Neural progenitor cell (in vitro differentiated cells): ENCODE results near the gene NDUFS4. TPM values are rescaled to one million over a fixed set of nuclear protein-coding genes. Genes with fewer than 3 reads are reported as not detected.

Experiments
- DNase-seq: peaks from one replicate; pipeline ENCODE4 v3.0.0-alpha.2; 2016; ENCODE audit warnings: low spot score
- H2AFZ ChIP-seq: fragments of 200-600 bp; sonication (generic); replicated peaks from 2 replicates; pipeline ENCODE4 v1.6.1; 2016; ENCODE audit warnings: antibody characterized with exemption
- H3F3A ChIP-seq: fragments of 200-600 bp; sonication (generic); 2 replicates; pipeline ENCODE4 v1.6.1; 2016; ENCODE audit warnings: antibody characterized with exemption, low read depth
- H3K27ac ChIP-seq: fragments of 200-600 bp; sonication (generic); 2 replicates; pipeline ENCODE4 v1.5.1; 2016; ENCODE audit warnings: mild to moderate bottlenecking
- H3K27me3 ChIP-seq: fragments of 200-600 bp; sonication (generic); 2 replicates; pipeline ENCODE4 v1.6.1; 2016; ENCODE audit warnings: mild to moderate bottlenecking, moderate library complexity
- H3K36me3 ChIP-seq: fragments of 200-600 bp; sonication (generic); 2 replicates; pipeline ENCODE4 v1.5.1; 2016
- H3K4me1 ChIP-seq: fragments of 200-600 bp; sonication (generic); 2 replicates; pipeline ENCODE4 v1.6.1; 2016; ENCODE audit warnings: mixed run types
- H3K4me2 ChIP-seq: fragments of 200-600 bp; sonication (generic); 2 replicates; pipeline ENCODE4 v1.6.1; 2016
- H3K4me3 ChIP-seq: fragments of 200-600 bp; sonication (generic); 2 replicates; pipeline ENCODE4 v1.5.1; 2016
- H3K79me2 ChIP-seq: fragments of 200-600 bp; sonication (generic); 2 replicates; pipeline ENCODE4 v1.6.1; 2016; ENCODE audit warnings: low read depth
- H3K9ac ChIP-seq: fragments of 200-600 bp; sonication (generic); 2 replicates; pipeline ENCODE4 v1.6.1; 2016
- H3K9me3 ChIP-seq: fragments of 200-600 bp; sonication (generic); 2 replicates; pipeline ENCODE4 v1.5.1; 2016; ENCODE audit warnings: low read depth
- H4K20me1 ChIP-seq: fragments of 200-600 bp; sonication (generic); 2 replicates; pipeline ENCODE4 v1.6.1; 2016; ENCODE audit warnings: low read depth
- H3K27ac Mint-ChIP-seq: 3 replicates; pipeline ENCODE4 v1.8.0; 2021; ENCODE audit warnings: mixed read lengths
- H3K27me3 Mint-ChIP-seq: 2 replicates; pipeline ENCODE4 v1.8.0; 2022; ENCODE audit warnings: low read depth, mild to moderate bottlenecking, inconsistent platforms, moderate library complexity, mixed read lengths; ENCODE audit not compliant: insufficient read depth
- H3K36me3 Mint-ChIP-seq: 3 replicates; pipeline ENCODE4 v1.8.0; 2021; ENCODE audit warnings: mixed read lengths
- H3K4me1 Mint-ChIP-seq: 3 replicates; pipeline ENCODE4 v1.8.0; 2021; ENCODE audit warnings: mixed read lengths
- H3K4me3 Mint-ChIP-seq: 3 replicates; pipeline ENCODE4 v1.8.0; 2021; ENCODE audit warnings: mild to moderate bottlenecking, moderate library complexity, mixed read lengths
- H3K9me3 Mint-ChIP-seq: 3 replicates; pipeline ENCODE4 v1.8.0; 2020; ENCODE audit warnings: mixed read lengths
- CTCF ChIP-seq: fragments of 200-600 bp; sonication (generic); IDR thresholded peaks from 2 replicates; pipeline ENCODE4 v1.5.1; 2017; ENCODE audit warnings: antibody characterized with exemption, mild to moderate bottlenecking
- EZH2 ChIP-seq: fragments of 200-600 bp; sonication (generic); IDR thresholded peaks from 2 replicates; pipeline ENCODE4 v1.6.1; 2017; ENCODE audit warnings: antibody characterized with exemption, mild to moderate bottlenecking, moderate library complexity
- EZH2phosphoT487 ChIP-seq: fragments of 200-600 bp; sonication (generic); IDR thresholded peaks from 2 replicates; pipeline ENCODE4 v1.6.1; 2017; ENCODE audit warnings: antibody characterized with exemption
- total RNA-seq: library from RNA; depleted of rRNA; stranded (reverse); fragments of >200 nt; gene quantifications from 2 replicates; pipeline ENCODE4 v1.2.3, GENCODE V29; 2015; ENCODE audit warnings: low replicate concordance

The NDUFS4 gene
- total RNA-seq, 1 donor from 2014 or later = 183 TPM

GRCh38 chr5:53575101-53575500 lies 14.7 kb downstream of the NDUFS4 start:
- no peak overlapping the region for H3K9ac ChIP-seq
- no peak overlapping the region for H3K4me2 ChIP-seq
- Mint-ChIP-seq H3K36me3 (peaks cover 42% of the 10 kb centered on the region), H3K4me1 (no peaks in the 10 kb centered on the region), H3K9me3 (peaks cover 65% of the 10 kb centered on the region), H3K27ac (no peak overlapping the region), H3K27me3 (peaks cover 3% of the 10 kb centered on the region), H3K4me3 (no peak overlapping the region)
- TF ChIP-seq EZH2 = no peak
- no peak for TF ChIP-seq CTCF
- no peak for TF ChIP-seq EZH2phosphoT487
- no peaks in the 10 kb centered on the region for H3F3A ChIP-seq
- peaks cover 10% of the 10 kb centered on the region for H4K20me1 ChIP-seq
- no peak for DNase-seq
- H3K27me3 ChIP-seq = no peaks in the 10 kb centered on the region
- H3K27ac ChIP-seq = peak overlapping the region; percentile 31
- H3K4me1 ChIP-seq = peaks cover 15% of the 10 kb centered on the region
- H3K79me2 ChIP-seq = peaks cover 100% of the 10 kb centered on the region
- H3K36me3 ChIP-seq = no peaks in the 10 kb centered on the region
- H2AFZ ChIP-seq = no peak overlapping the region
- no peaks in the 10 kb centered on the region for H3K9me3 ChIP-seq
- no peak overlapping the region for H3K4me3 ChIP-seq

GRCh38 chr5:53575831-53576230 lies 15.4 kb downstream of the NDUFS4 start:
- Mint-ChIP-seq H3K4me1 (no peaks in the 10 kb centered on the region), H3K27me3 (peaks cover 3% of the 10 kb centered on the region), H3K27ac (no peak overlapping the region), H3K36me3 (peaks cover 39% of the 10 kb centered on the region), H3K9me3 (peaks cover 62% of the 10 kb centered on the region), H3K4me3 (no peak overlapping the region)
- Histone ChIP-seq H3K9ac (no peak overlapping the region), H3K79me2 (peaks cover 100% of the 10 kb centered on the region), H3K4me3 (no peak overlapping the region), H3K4me2 (no peak overlapping the region), H3K27me3 (no peaks in the 10 kb centered on the region), H3K9me3 (no peaks in the 10 kb centered on the region), H3F3A (no peaks in the 10 kb centered on the region), H3K36me3 (no peaks in the 10 kb centered on the region), H3K27ac (no peak overlapping the region), H4K20me1 (peaks cover 10% of the 10 kb centered on the region), H2AFZ (no peak overlapping the region), H3K4me1 (peaks cover 15% of the 10 kb centered on the region)
- TF ChIP-seq CTCF (no peak), EZH2phosphoT487 (no peak), EZH2 (no peak)
- DNase-seq = no peak

GRCh38 chr5:53576674-53577073 lies 16.2 kb downstream of the NDUFS4 start:
- H3K9me3 Mint-ChIP-seq = peaks cover 60% of the 10 kb centered on the region
- H3K36me3 ChIP-seq = no peaks in the 10 kb centered on the region
- H3K27ac Mint-ChIP-seq = no peak overlapping the region
- no peak overlapping the region for H3K4me2 ChIP-seq
- peaks cover 39% of the 10 kb centered on the region for H3K36me3 Mint-ChIP-seq
- no peak overlapping the region for H2AFZ ChIP-seq
- no peak overlapping the region for H3K4me3 Mint-ChIP-seq
- peaks cover 15% of the 10 kb centered on the region for H3K4me1 ChIP-seq
- peaks cover 100% of the 10 kb centered on the region for H3K79me2 ChIP-seq
- H3K4me3 ChIP-seq = no peak overlapping the region
- H3K27me3 Mint-ChIP-seq = peaks cover 3% of the 10 kb centered on the region
- peaks cover 10% of the 10 kb centered on the region for H4K20me1 ChIP-seq
- H3K27me3 ChIP-seq = no peaks in the 10 kb centered on the region
- no peaks in the 10 kb centered on the region for H3K9me3 ChIP-seq
- no peak overlapping the region for H3K27ac ChIP-seq
- DNase-seq = no peak
- no peak for TF ChIP-seq EZH2phosphoT487
- no peaks in the 10 kb centered on the region for H3K4me1 Mint-ChIP-seq
- H3F3A ChIP-seq = no peaks in the 10 kb centered on the region
- H3K9ac ChIP-seq = no peak overlapping the region

GRCh38 chr5:53578854-53579253 lies 18.4 kb downstream of the NDUFS4 start:
- Histone ChIP-seq H3K9ac (no peak overlapping the region), H3K4me2 (no peak overlapping the region), H3K36me3 (no peaks in the 10 kb centered on the region), H2AFZ (no peak overlapping the region), H3K9me3 (no peaks in the 10 kb centered on the region), H3K4me1 (peaks cover 15% of the 10 kb centered on the region), H4K20me1 (peaks cover 6% of the 10 kb centered on the region), H3K4me3 (no peak overlapping the region), H3K79me2 (peaks cover 100% of the 10 kb centered on the region), H3K27ac (no peak overlapping the region), H3F3A (no peaks in the 10 kb centered on the region), H3K27me3 (no peaks in the 10 kb centered on the region)
- Mint-ChIP-seq H3K27me3 (peaks cover 3% of the 10 kb centered on the region), H3K4me3 (no peak overlapping the region), H3K4me1 (no peaks in the 10 kb centered on the region), H3K36me3 (peaks cover 34% of the 10 kb centered on the region), H3K27ac (no peak overlapping the region), H3K9me3 (peaks cover 47% of the 10 kb centered on the region)
- TF ChIP-seq EZH2phosphoT487 (no peak), EZH2 (no peak), CTCF (no peak)
- no peak for DNase-seq
